Endodermal cell (in vitro differentiated cells): Measurements from ENCODE around the gene AMBRA1. TPM values are rescaled to one million over a fixed set of nuclear protein-coding genes. Genes with fewer than 3 reads are reported as not detected.

Experiments used
- DNase-seq: peaks from one replicate; pipeline ENCODE4 v3.0.0-alpha.2; 2017
- H3K27ac ChIP-seq: 2 replicates; pipeline ENCODE4 v1.5.1; 2013; ENCODE audit warnings: mild to moderate bottlenecking, low read depth, low read length, moderate library complexity
- H3K27me3 ChIP-seq: 2 replicates; pipeline ENCODE4 v1.6.1; 2013; ENCODE audit warnings: mild to moderate bottlenecking, low read length, moderate library complexity; ENCODE audit not compliant: insufficient read depth, control insufficient read depth, poor library complexity, severe bottlenecking
- H3K36me3 ChIP-seq: 2 replicates; pipeline ENCODE4 v1.7.0; 2013; ENCODE audit warnings: mild to moderate bottlenecking, low read length, moderate library complexity; ENCODE audit not compliant: control insufficient read depth, insufficient read depth
- H3K4me1 ChIP-seq: one replicate; pipeline ENCODE4 v1.7.0; 2013; ENCODE audit warnings: low read length; ENCODE audit not compliant: control insufficient read depth, insufficient read depth
- H3K4me3 ChIP-seq: 2 replicates; pipeline ENCODE4 v1.5.1; 2013; ENCODE audit warnings: mild to moderate bottlenecking, low read length, moderate library complexity
- H3K9ac ChIP-seq: 2 replicates; pipeline ENCODE4 v1.6.1; 2013; ENCODE audit warnings: mild to moderate bottlenecking, low read length, moderate library complexity; ENCODE audit not compliant: poor library complexity, severe bottlenecking; ENCODE audit errors: extremely low read depth
- H3K9me3 ChIP-seq: 2 replicates; pipeline ENCODE4 v1.6.1; 2013; ENCODE audit warnings: mild to moderate bottlenecking, low read length, moderate library complexity; ENCODE audit not compliant: control insufficient read depth
- H3K27ac Mint-ChIP-seq: 2 replicates; pipeline ENCODE4 v1.8.0; 2020; ENCODE audit warnings: mixed read lengths
- H3K27me3 Mint-ChIP-seq: 2 replicates; pipeline ENCODE4 v1.8.0; 2021; ENCODE audit warnings: mild to moderate bottlenecking, mixed read lengths; ENCODE audit not compliant: insufficient read depth
- H3K36me3 Mint-ChIP-seq: 2 replicates; pipeline ENCODE4 v1.8.0; 2020; ENCODE audit warnings: low read depth, mixed read lengths
- H3K4me1 Mint-ChIP-seq: 2 replicates; pipeline ENCODE4 v1.8.0; 2020; ENCODE audit warnings: mixed read lengths
- H3K4me3 Mint-ChIP-seq: 2 replicates; pipeline ENCODE4 v1.8.0; 2020; ENCODE audit warnings: mild to moderate bottlenecking, moderate library complexity, mixed read lengths
- H3K9me3 Mint-ChIP-seq: 2 replicates; pipeline ENCODE4 v1.8.0; 2020; ENCODE audit warnings: mild to moderate bottlenecking, mixed read lengths
- WGBS, 2 experiments: methylation state at CpG; one replicate each; pipeline versions ENCODE4 v1.1.5 to v1.1.7; 2013; ENCODE audit warnings: missing lambda C conversion rate in 2 of 2, mixed read lengths in 1 of 2; ENCODE audit not compliant: insufficient coverage in 1 of 2, insufficient read length in 1 of 2; 5-methylcytosine and 5-hydroxymethylcytosine counted together
- total RNA-seq, 2 donors: library from RNA; stranded (reverse); fragmentation: NEBNext Ultra II Directional in 1 of 2; extraction: Animal tissue kit (Norgen Biotek cat#: 25700) in 1 of 2; gene quantifications; 2 replicates in 1 of 2; 3 replicates in 1 of 2; pipeline ENCODE4 v1.2.1, GENCODE V29; 2021
- TF ChIP-seq, protein P1 (sequence below): fragments of 200-600 bp; sonication (generic); conservative IDR thresholded peaks from 2 replicates; pipeline ENCODE4 v1.5.0; 2021; ENCODE audit warnings: antibody characterized with exemption, mild to moderate bottlenecking

The AMBRA1 gene
- total RNA-seq, 2 donors from 2014 or later, result 54.5 to 67.8 TPM

DNA sequence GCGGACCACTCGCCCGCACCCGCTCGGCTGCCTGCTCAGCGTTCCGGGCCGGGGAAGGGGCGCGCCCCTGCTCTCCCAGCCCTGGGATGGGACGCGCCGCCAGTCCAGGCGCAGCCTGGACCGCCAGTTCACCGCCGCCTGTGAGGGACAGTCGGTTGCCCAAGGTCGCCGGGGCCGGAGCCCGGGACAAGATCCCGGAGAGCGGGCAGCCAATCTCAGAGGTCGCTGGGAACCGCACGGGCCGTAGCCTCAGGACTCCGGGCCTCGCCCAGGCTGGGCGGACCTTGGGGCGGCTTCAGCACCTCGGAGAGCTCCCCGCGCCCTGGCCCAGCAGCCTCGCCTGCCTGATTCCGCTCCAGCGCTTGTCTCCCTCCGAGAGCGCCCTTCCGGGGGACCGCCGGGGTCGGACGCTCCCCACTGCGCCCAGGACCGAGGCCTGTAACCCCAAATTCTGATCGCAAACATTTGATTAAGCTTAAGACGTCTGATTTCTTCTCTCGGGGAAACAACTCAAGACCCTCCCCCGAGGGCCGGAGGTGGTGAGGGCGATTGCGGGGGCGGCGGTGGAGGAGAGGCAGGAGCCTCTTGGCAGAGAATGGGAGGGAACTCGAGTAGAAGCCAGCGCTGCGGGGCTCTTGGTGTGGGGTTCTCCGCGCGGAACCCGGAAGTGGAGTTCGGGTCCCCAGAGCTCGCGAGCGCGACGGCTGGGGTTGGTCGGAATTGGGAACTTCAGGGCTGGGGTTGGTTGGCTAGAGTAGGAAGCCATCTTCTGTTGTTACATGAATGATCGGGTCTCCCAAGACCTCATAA lies 201.2 kb downstream of the AMBRA1 start:
- no peak overlapping the region for H3K27ac Mint-ChIP-seq
- Histone ChIP-seq H3K27me3 (peaks cover 44% of the 10 kb centered on the region), H3K36me3 (peaks cover 20% of the 10 kb centered on the region), H3K9me3 (no peaks in the 10 kb centered on the region), H3K9ac (no peak overlapping the region), H3K4me1 (peaks cover 13% of the 10 kb centered on the region), H3K4me3 (peak overlapping the region; percentile 79), H3K27ac (no peak overlapping the region)
- TF ChIP-seq, protein P1, sequence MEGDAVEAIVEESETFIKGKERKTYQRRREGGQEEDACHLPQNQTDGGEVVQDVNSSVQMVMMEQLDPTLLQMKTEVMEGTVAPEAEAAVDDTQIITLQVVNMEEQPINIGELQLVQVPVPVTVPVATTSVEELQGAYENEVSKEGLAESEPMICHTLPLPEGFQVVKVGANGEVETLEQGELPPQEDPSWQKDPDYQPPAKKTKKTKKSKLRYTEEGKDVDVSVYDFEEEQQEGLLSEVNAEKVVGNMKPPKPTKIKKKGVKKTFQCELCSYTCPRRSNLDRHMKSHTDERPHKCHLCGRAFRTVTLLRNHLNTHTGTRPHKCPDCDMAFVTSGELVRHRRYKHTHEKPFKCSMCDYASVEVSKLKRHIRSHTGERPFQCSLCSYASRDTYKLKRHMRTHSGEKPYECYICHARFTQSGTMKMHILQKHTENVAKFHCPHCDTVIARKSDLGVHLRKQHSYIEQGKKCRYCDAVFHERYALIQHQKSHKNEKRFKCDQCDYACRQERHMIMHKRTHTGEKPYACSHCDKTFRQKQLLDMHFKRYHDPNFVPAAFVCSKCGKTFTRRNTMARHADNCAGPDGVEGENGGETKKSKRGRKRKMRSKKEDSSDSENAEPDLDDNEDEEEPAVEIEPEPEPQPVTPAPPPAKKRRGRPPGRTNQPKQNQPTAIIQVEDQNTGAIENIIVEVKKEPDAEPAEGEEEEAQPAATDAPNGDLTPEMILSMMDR, result peak; percentile 27
- H3K27me3 Mint-ChIP-seq, result peaks cover 52% of the 10 kb centered on the region
- H3K36me3 Mint-ChIP-seq, result peaks cover 17% of the 10 kb centered on the region
- WGBS, 2 experiments, result 3 to 4% methylated on average over 37 to 71 of the region's 71 CpGs
- H3K4me3 Mint-ChIP-seq, result peak overlapping the region; percentile 60
- H3K9me3 Mint-ChIP-seq, result no peaks in the 10 kb centered on the region
- DNase-seq, result peak; percentile 97
- H3K4me1 Mint-ChIP-seq, result peaks cover 22% of the 10 kb centered on the region

DNA sequence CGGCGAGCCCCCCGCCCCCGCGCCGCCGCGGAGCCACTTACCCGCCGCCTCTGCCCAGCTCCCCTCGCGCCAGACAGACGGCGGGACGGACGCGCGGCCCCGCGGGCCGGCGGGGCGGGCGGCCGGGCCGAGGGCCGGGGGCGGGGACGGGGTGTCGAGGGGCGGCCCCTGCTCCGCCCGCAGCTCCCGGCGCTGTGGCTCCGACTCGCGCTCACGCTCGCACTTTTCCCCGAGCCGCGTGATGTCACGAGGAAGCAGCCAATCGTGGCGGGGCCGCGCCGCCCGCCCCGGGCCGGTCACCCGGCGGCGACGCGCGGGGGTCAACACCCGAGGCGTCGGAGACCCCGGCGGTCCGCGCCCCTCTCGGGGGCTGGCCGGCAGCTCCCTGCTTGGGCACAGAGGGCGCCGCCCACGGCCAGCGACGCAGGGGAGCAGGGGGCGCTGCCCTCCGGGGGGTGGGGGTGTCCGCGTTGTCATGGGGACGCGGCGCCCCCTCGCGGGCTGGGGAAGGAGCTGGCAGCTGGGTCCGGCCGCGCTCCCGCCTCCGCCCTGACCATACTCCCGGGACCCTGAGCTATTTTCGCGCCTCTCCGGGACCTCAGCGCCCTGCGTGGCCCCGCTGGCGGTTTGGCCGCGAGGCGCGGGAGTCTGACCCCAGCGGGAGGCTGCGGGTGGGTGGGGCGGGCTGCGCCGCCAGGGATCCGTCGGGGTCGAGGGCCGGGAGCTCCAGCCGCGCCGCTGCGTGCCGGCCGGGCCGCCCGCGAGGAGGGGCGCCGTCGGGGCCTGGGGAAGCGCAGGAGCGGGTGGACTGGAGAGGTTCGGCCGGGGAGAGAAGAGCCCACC lies 202.0 kb downstream of the AMBRA1 start, which contains the start of gene CHRM4:
Gene CHRM4 (minus strand): TSS at position 199 of the 843 bp plus-strand sequence. CDS start 5,219 bp downstream, outside the sequence.
- H3K27me3 Mint-ChIP-seq, result peaks cover 60% of the 10 kb centered on the region

DNA sequence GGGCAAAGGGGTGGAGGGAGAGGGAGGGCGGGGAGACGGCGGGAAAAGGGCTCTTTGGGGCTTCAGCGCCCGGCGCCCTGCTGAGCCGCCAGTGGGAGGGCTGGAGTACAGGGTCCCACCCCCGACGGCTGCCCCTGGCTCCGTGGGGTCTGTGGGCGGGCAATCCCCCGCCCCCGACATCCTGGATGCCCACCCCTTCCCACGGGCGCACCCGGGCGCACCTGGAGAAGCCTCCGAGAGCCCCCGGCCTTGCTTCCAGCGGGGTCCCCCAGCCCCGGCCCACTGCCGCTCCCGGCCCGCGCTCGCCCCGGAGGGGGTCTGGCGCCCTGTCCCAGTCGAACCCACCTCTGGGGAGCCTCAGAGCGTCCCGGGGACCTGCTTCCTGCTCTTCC lies 202.6 kb downstream of the AMBRA1 start:
- peaks cover 66% of the 10 kb centered on the region for H3K27me3 Mint-ChIP-seq
- TF ChIP-seq, protein P1, result no peak

More for the DNA sequence above, 202.0 kb downstream of the AMBRA1 start, which contains the start of gene CHRM4:
- DNase-seq, result peak; percentile 85
- no peaks in the 10 kb centered on the region for H3K9me3 Mint-ChIP-seq
- peaks cover 52% of the 10 kb centered on the region for H3K27me3 ChIP-seq
- WGBS, 2 experiments, result 0 to 1% methylated on average over 6 to 123 of the region's 123 CpGs
- no peak within 1 kb of the TSS for H3K27ac ChIP-seq
- TF ChIP-seq, protein P1, result peak; percentile 72
- H3K9me3 ChIP-seq, result no peaks in the 10 kb centered on the region
- H3K4me3 ChIP-seq, result peak within 1 kb of the TSS; percentile 79
- H3K36me3 Mint-ChIP-seq, result peaks cover 11% of the 10 kb centered on the region
- H3K9ac ChIP-seq, result no peak within 1 kb of the TSS
- peaks cover 25% of the 10 kb centered on the region for H3K4me1 Mint-ChIP-seq
- H3K4me1 ChIP-seq, result peaks cover 18% of the 10 kb centered on the region
- peak within 1 kb of the TSS; percentile 60 for H3K4me3 Mint-ChIP-seq
- H3K36me3 ChIP-seq, result peaks cover 14% of the 10 kb centered on the region
- no peak within 1 kb of the TSS for H3K27ac Mint-ChIP-seq

More for the DNA sequence above, 202.6 kb downstream of the AMBRA1 start:
- H3K4me3 ChIP-seq, result no peak overlapping the region
- H3K4me1 ChIP-seq, result peaks cover 18% of the 10 kb centered on the region
- no peak overlapping the region for H3K9ac ChIP-seq
- peaks cover 58% of the 10 kb centered on the region for H3K27me3 ChIP-seq
- peak overlapping the region; percentile 46 for H3K4me3 Mint-ChIP-seq
- H3K36me3 Mint-ChIP-seq, result peaks cover 5% of the 10 kb centered on the region
- no peak for DNase-seq
- H3K9me3 ChIP-seq, result no peaks in the 10 kb centered on the region
- H3K36me3 ChIP-seq, result peaks cover 8% of the 10 kb centered on the region
- H3K27ac Mint-ChIP-seq, result no peak overlapping the region
- no peak overlapping the region for H3K27ac ChIP-seq
- H3K4me1 Mint-ChIP-seq, result peaks cover 25% of the 10 kb centered on the region
- no peaks in the 10 kb centered on the region for H3K9me3 Mint-ChIP-seq
- WGBS, 2 experiments, result 5% methylated on average over 8 to 31 of the region's 31 CpGs
